GM23248 (cell line): ENCODE data around the gene GABBR1. TPM values are rescaled to one million over a fixed set of nuclear protein-coding genes. Genes with fewer than 3 reads are reported as not detected.

Experiments used
- DNase-seq: peaks from one replicate; pipeline ENCODE4 v3.0.0-alpha.2; 2015
- H2AFZ ChIP-seq: fragments of 200-600 bp; sonication (generic); 2 replicates; pipeline ENCODE4 v1.6.1; 2016; ENCODE audit warnings: antibody characterized with exemption
- H3F3A ChIP-seq: fragments of 200-600 bp; sonication (generic); 2 replicates; pipeline ENCODE4 v1.6.1; 2016; ENCODE audit warnings: mild to moderate bottlenecking, antibody characterized with exemption, mixed run types; ENCODE audit not compliant: insufficient read depth
- H3K27ac ChIP-seq: fragments of 200-600 bp; sonication (generic); 2 replicates; pipeline ENCODE4 v1.5.1; 2016; ENCODE audit warnings: mild to moderate bottlenecking
- H3K27me3 ChIP-seq: fragments of 200-600 bp; sonication (generic); replicated peaks from 2 replicates; pipeline ENCODE4 v1.6.1; 2016; ENCODE audit warnings: mild to moderate bottlenecking; ENCODE audit not compliant: insufficient read depth
- H3K36me3 ChIP-seq: fragments of 200-600 bp; sonication (generic); 2 replicates; pipeline ENCODE4 v1.6.1; 2016; ENCODE audit warnings: low read depth, mild to moderate bottlenecking
- H3K4me1 ChIP-seq: fragments of 200-600 bp; sonication (generic); 2 replicates; pipeline ENCODE4 v1.6.1; 2016; ENCODE audit warnings: mild to moderate bottlenecking; ENCODE audit not compliant: insufficient read depth
- H3K4me2 ChIP-seq: fragments of 200-600 bp; sonication (generic); one replicate; pipeline ENCODE4 v1.6.1; 2016; ENCODE audit warnings: mild to moderate bottlenecking; ENCODE audit not compliant: unreplicated experiment
- H3K4me3 ChIP-seq: fragments of 200-600 bp; sonication (generic); 2 replicates; pipeline ENCODE4 v1.5.1; 2016; ENCODE audit warnings: mild to moderate bottlenecking
- H3K79me2 ChIP-seq: fragments of 200-600 bp; sonication (generic); 2 replicates; pipeline ENCODE4 v1.6.1; 2016; ENCODE audit warnings: mild to moderate bottlenecking; ENCODE audit not compliant: insufficient read depth
- H3K9ac ChIP-seq: fragments of 200-600 bp; sonication (generic); 2 replicates; pipeline ENCODE4 v1.6.1; 2016; ENCODE audit warnings: mild to moderate bottlenecking
- H3K9me2 ChIP-seq: fragments of 200-600 bp; sonication (generic); 2 replicates; pipeline ENCODE4 v1.6.1; 2016; ENCODE audit warnings: mixed run types, mild to moderate bottlenecking, moderate library complexity; ENCODE audit not compliant: insufficient read depth
- H3K9me3 ChIP-seq: fragments of 200-600 bp; sonication (generic); one replicate; pipeline ENCODE4 v1.6.1; 2017; ENCODE audit warnings: low read depth
- H4K20me1 ChIP-seq: fragments of 200-600 bp; sonication (generic); 2 replicates; pipeline ENCODE4 v1.6.0; 2016; ENCODE audit not compliant: insufficient read depth
- EZH2 ChIP-seq: fragments of 200-600 bp; sonication (generic); IDR thresholded peaks from 2 replicates; pipeline ENCODE4 v1.6.1; 2018; ENCODE audit warnings: antibody characterized with exemption, mild to moderate bottlenecking; ENCODE audit not compliant: insufficient read depth, poor library complexity, severe bottlenecking
- EZH2phosphoT487 ChIP-seq: fragments of 200-600 bp; sonication (generic); IDR thresholded peaks from 2 replicates; pipeline ENCODE4 v1.6.1; 2018; ENCODE audit warnings: antibody characterized with exemption, moderate library complexity, mild to moderate bottlenecking, low read depth; ENCODE audit not compliant: insufficient read depth
- WGBS, 2 experiments: methylation state at CpG; one replicate each; pipeline ENCODE4 v1.1.6; 2015 to 2017; ENCODE audit warnings: low lambda C conversion rate in 2 of 2, low coverage in 1 of 2; ENCODE audit errors: missing lambda C conversion rate in 2 of 2; 5-methylcytosine and 5-hydroxymethylcytosine counted together
- in situ Hi-C: fragments of 300-500 bp; cut with MboI; formaldehyde crosslinking; loops from 2 replicates; pipeline ENCODE4 v1.15.0; 2020
- polyA plus RNA-seq: library from polyadenylated mRNA; unstranded; fragments of >200 nt; fragmentation: Nextera tagmentation; extraction: Ambion mirVana; gene quantifications from 2 replicates; pipeline ENCODE4 v1.2.1, GENCODE V29; 2016
- total RNA-seq: library from RNA; depleted of rRNA; stranded (reverse); fragments of >200 nt; shearing (Covaris generic); gene quantifications from 2 replicates; pipeline ENCODE4 v1.2.3, GENCODE V29; 2014; rRNA removed

Gene GABBR1
- total RNA-seq (4.6 and 5.3 TPM in 2 replicates), polyA plus RNA-seq (5.8 and 6.1 TPM in 2 replicates)

DNA sequence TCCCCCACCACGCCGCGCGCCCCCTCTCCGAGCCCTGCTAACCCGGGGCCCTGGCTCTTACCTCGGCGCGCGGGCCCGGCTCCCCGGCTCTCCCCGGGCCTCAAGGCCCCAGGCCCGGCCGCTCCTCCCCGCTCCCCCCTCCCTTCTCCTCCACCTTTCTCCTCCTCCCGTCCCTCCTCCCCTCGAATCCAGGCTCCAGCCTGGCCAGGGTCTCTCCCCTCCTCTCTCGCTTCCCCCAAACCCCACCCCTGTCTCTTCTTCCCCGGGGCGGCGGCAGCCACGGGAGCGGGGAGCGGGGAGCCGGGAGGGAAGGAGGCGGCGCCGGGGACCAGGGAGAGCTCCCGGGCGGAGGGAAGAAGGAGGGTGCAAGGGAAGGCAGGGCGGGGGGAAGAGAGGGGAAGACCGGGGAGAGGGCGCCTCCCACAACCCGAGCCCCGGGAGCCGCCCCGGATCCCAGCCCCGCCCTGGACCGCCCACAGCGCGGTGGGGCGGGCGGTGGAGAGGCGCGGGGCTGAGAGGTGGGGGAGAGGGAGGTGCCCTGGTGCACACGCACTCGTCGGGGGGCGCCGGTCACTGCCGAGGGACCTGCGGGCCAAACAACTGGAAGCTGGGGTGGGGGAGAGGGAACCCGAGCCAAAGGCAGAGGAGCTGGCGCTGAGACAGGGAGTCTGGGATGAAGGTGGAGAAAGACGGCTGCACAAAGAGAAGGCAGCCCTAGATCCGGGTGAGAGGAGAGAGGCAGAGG lies at the start of gene GABBR1:
Gene GABBR1 (minus strand): TSS at position 395 of the 745 bp plus-strand sequence. CDS start 798 bp downstream, outside the sequence.
- in situ Hi-C loops, result no loop called here
- WGBS, 2 experiments, result 0 to 1% methylated on average over 1 to 57 of the region's 57 CpGs
- DNase-seq, result peak; percentile 96
- Histone ChIP-seq H3K27ac (no peak within 1 kb of the TSS), H3K9ac (peak within 1 kb of the TSS; percentile 74), H3K27me3 (no peaks in the 10 kb centered on the region), H4K20me1 (no peaks in the 10 kb centered on the region), H3K4me3 (peak within 1 kb of the TSS; percentile 83), H3K4me1 (peaks cover 5% of the 10 kb centered on the region; the same call in 1 of the 2 replicates), H2AFZ (peak within 1 kb of the TSS; percentile 81), H3F3A (no peaks in the 10 kb centered on the region), H3K9me2 (no peaks in the 10 kb centered on the region), H3K4me2 (peak within 1 kb of the TSS; percentile 81), H3K79me2 (peaks cover 22% of the 10 kb centered on the region), H3K36me3 (no peaks in the 10 kb centered on the region), H3K9me3 (no peaks in the 10 kb centered on the region)
- TF ChIP-seq EZH2 (no peak), EZH2phosphoT487 (no peak)

DNA sequence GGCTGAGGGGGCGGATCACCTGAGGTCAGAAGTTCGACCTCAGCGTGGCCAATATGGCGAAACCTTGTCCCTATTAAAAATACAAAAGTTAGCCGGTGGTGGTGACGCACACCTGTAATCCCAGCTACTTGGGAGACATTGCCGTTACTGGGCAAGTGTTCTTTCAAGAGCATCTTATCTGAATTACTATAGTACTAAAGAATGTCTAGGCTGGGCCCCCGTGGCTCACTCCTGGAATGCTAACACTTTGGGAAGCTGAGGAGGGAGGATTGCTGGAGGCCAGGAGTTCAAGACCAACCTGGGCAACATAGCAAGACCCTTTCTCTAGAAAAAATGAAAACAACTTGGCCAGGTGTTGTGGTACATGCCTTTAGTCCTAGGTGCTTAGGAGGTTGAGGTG lies 48.8 kb upstream of the GABBR1 start:
- DNase-seq, result no peak
- peaks cover 5% of the 10 kb centered on the region for H3K27me3 ChIP-seq
- no peaks in the 10 kb centered on the region for H3K9me3 ChIP-seq
- in situ Hi-C loops, result no loop called here
- H3K9ac ChIP-seq, result no peak overlapping the region
- no peak overlapping the region for H3K27ac ChIP-seq
- TF ChIP-seq EZH2phosphoT487 (no peak), EZH2 (no peak)
- no peaks in the 10 kb centered on the region for H3K4me1 ChIP-seq
- H3K9me2 ChIP-seq, result no peaks in the 10 kb centered on the region
- H3K36me3 ChIP-seq, result no peaks in the 10 kb centered on the region
- no peaks in the 10 kb centered on the region for H3K79me2 ChIP-seq
- no peaks in the 10 kb centered on the region for H3F3A ChIP-seq
- H4K20me1 ChIP-seq, result no peaks in the 10 kb centered on the region
- H3K4me2 ChIP-seq, result no peak overlapping the region
- H2AFZ ChIP-seq, result no peak overlapping the region
- WGBS, 2 experiments, result 72 to 74% methylated on average over 8 of the region's 8 CpGs
- no peak overlapping the region for H3K4me3 ChIP-seq

DNA sequence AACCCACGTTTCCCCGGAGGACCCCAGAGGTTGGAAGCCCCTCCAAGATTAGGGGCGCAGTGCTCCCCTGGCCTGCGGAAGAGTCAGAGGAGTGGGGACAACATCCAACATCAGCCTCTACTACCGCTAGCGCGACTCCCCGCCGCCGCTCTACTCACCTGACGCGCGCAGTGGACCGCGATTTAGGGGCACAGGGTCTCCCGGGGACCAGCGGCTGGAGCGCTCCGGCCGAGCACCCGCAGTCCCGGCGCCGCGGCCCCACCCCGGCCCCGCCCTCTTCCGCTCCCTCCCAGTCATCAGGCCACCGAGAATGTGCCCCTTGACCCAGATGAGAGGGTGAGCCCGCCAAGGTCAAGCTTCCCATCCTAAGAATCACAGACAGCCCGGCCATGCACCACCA lies 47.9 kb upstream of the GABBR1 start, which contains the start of gene ZFP57:
Gene ZFP57 (minus strand): TSS at position 249 of the 400 bp plus-strand sequence. CDS start 4,149 bp downstream, outside the sequence.
- TF ChIP-seq EZH2, result no peak
- no peak for TF ChIP-seq EZH2phosphoT487
- no peaks in the 10 kb centered on the region for H3K36me3 ChIP-seq
- WGBS, 2 experiments, result 65 to 68% methylated on average over 15 to 31 of the region's 31 CpGs

DNA sequence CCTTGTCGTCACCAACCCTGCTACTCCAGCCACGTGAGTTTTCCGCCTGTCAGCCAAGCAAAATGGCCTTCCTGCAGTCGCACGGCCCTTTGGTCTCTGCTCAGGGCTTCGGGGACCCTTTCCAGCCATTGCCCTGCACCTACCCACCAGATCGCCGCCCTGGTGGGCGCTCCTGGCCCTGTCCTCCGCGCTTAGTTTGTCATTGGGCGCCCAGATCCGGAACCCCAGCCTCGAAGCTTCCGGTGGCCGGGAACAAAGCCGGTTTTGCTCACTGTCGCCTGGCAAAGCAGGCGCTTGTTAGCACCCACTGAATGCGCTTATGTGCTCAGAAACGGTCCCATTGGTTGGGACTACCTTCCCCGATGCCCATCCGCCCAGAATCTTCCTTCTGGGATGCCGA lies 47.4 kb upstream of the GABBR1 start:
- no peak for DNase-seq
- Histone ChIP-seq H3K79me2 (no peaks in the 10 kb centered on the region), H3K9me2 (no peaks in the 10 kb centered on the region), H3K9ac (no peak overlapping the region), H3K4me2 (no peak overlapping the region), H2AFZ (no peak overlapping the region), H4K20me1 (no peaks in the 10 kb centered on the region), H3K9me3 (no peaks in the 10 kb centered on the region), H3K4me1 (no peaks in the 10 kb centered on the region), H3K27me3 (peaks cover 5% of the 10 kb centered on the region), H3K36me3 (no peaks in the 10 kb centered on the region), H3K4me3 (no peak overlapping the region), H3F3A (no peaks in the 10 kb centered on the region), H3K27ac (no peak overlapping the region)
- in situ Hi-C loops, result no loop called here
- no peak for TF ChIP-seq EZH2phosphoT487
- TF ChIP-seq EZH2, result no peak
- 74 to 78% methylated on average over 23 to 24 of the region's 24 CpGs for WGBS, 2 experiments

More for the DNA sequence above, 47.9 kb upstream of the GABBR1 start, which contains the start of gene ZFP57:
- H3K9me2 ChIP-seq, result no peaks in the 10 kb centered on the region
- no peak within 1 kb of the TSS for H3K4me2 ChIP-seq
- no peaks in the 10 kb centered on the region for H3K79me2 ChIP-seq
- no peak within 1 kb of the TSS for H3K27ac ChIP-seq
- H2AFZ ChIP-seq, result no peak within 1 kb of the TSS
- peaks cover 5% of the 10 kb centered on the region for H3K27me3 ChIP-seq
- no peak within 1 kb of the TSS for H3K9ac ChIP-seq
- no peaks in the 10 kb centered on the region for H3F3A ChIP-seq
- no peaks in the 10 kb centered on the region for H4K20me1 ChIP-seq
- no peak within 1 kb of the TSS for H3K4me3 ChIP-seq
- H3K9me3 ChIP-seq, result no peaks in the 10 kb centered on the region
- DNase-seq, result no peak
- in situ Hi-C loops, result no loop called here
- H3K4me1 ChIP-seq, result no peaks in the 10 kb centered on the region
